B cell (primary cell): Measurements from ENCODE around the gene ETS1. TPM values are rescaled to one million over a fixed set of nuclear protein-coding genes. Genes with fewer than 3 reads are reported as not detected.
A peak's percentile ranks its signal among the peaks of the same experiment; 100 is the strongest.

Source experiments
- ATAC-seq: fragments of 200-7000 bp; cut with Tn5 transposase; one replicate; pipeline ENCODE4 v1.10.0; 2021; ENCODE audit warnings: low read depth, mild to moderate bottlenecking, moderate number of reproducible peaks, moderate library complexity
- CTCF ChIA-PET: fragments of 350-600 bp; sonication (Branson Sonifier 250); formaldehyde crosslinking; loops from one replicate; lab custom pipeline; 2021; ENCODE audit warnings: antibody characterized with exemption, inconsistent platforms; lab: Charles Lee
- POLR2A ChIA-PET: fragments of 350-600 bp; sonication (Branson Sonifier 250); formaldehyde crosslinking; loops from one replicate; lab custom pipeline; 2021; ENCODE audit warnings: antibody characterized with exemption; lab: Charles Lee
- DNase-seq: peaks from one replicate; pipeline ENCODE4 v3.0.0; 2013
- H2AFZ ChIP-seq: 2 replicates; pipeline ENCODE4 v1.6.1; 2012; ENCODE audit warnings: mild to moderate bottlenecking, low read depth, low read length; ENCODE audit not compliant: insufficient read depth, poor library complexity, severe bottlenecking
- H3K27ac ChIP-seq, 2 donors: 1 replicate in 1 of 2; 2 replicates in 1 of 2; pipeline ENCODE4 v1.5.1; 2012 to 2013; ENCODE audit warnings: low read length in 2 of 2, mild to moderate bottlenecking in 2 of 2, moderate library complexity in 1 of 2
- H3K27me3 ChIP-seq, 4 experiments: fragments of 200-600 bp in 1 of 4; sonication (generic) in 1 of 4; replicated peaks in 1 of 4; 1 replicate in 2 of 4; 2 replicates in 2 of 4; pipeline versions ENCODE4 v1.6.1 to v1.7.0; 2013 to 2016; ENCODE audit warnings: low read length in 3 of 4, mild to moderate bottlenecking in 2 of 4, mixed read lengths in 1 of 4, moderate library complexity in 1 of 4; ENCODE audit not compliant: insufficient read depth in 4 of 4, control insufficient read depth in 3 of 4; ENCODE audit errors: control extremely low read depth in 1 of 4
- H3K36me3 ChIP-seq, 2 experiments: replicated peaks in 1 of 2; 1 replicate in 1 of 2; 2 replicates in 1 of 2; pipeline versions ENCODE4 v1.6.1 to v1.7.1; 2013; ENCODE audit warnings: low read length in 1 of 2; ENCODE audit not compliant: insufficient read depth in 2 of 2, control insufficient read depth in 1 of 2; ENCODE audit errors: control extremely low read depth in 1 of 2, extremely low read depth in 1 of 2
- H3K4me1 ChIP-seq, 2 donors: fragments of 200-600 bp in 1 of 2; sonication (generic) in 1 of 2; 1 replicate in 1 of 2; 2 replicates in 1 of 2; pipeline versions ENCODE4 v1.5.1 to v1.6.1; 2013 to 2017; ENCODE audit warnings: low read length in 2 of 2; ENCODE audit not compliant: control insufficient read depth in 2 of 2, insufficient read depth in 2 of 2
- H3K4me2 ChIP-seq: replicated peaks from 2 replicates; pipeline ENCODE3; 2012; ENCODE audit warnings: mild to moderate bottlenecking, low read depth, low read length; ENCODE audit not compliant: poor library complexity, severe bottlenecking
- H3K4me3 ChIP-seq, 5 experiments: fragments of 200-600 bp in 1 of 5; sonication (generic) in 1 of 5; 1 replicate in 3 of 5; 2 replicates in 2 of 5; pipeline versions ENCODE4 v1.5.1 to v1.7.0; 2011 to 2016; ENCODE audit warnings: low read length in 4 of 5, mild to moderate bottlenecking in 4 of 5, low read depth in 2 of 5, control low read depth in 1 of 5, moderate library complexity in 1 of 5; ENCODE audit not compliant: insufficient read depth in 1 of 5; ENCODE audit errors: control extremely low read depth in 1 of 5, extremely low read depth in 1 of 5
- H3K79me2 ChIP-seq: fragments of 200-600 bp; sonication (generic); one replicate; pipeline ENCODE4 v1.6.0; 2016; ENCODE audit warnings: low read length; ENCODE audit not compliant: control insufficient read depth, insufficient read depth
- H3K9ac ChIP-seq: fragments of 200-600 bp; sonication (generic); 2 replicates; pipeline ENCODE4 v1.6.1; 2017; ENCODE audit warnings: mild to moderate bottlenecking, low read length, moderate library complexity
- H3K9me3 ChIP-seq, 3 donors: one replicate each; pipeline versions ENCODE4 v1.6.1 to v1.7.1; 2013; ENCODE audit warnings: low read length in 2 of 3; ENCODE audit not compliant: control insufficient read depth in 2 of 3, insufficient read depth in 1 of 3; ENCODE audit errors: control extremely low read depth in 1 of 3
- H4K20me1 ChIP-seq: 2 replicates; pipeline ENCODE4 v1.6.0; 2012; ENCODE audit warnings: mild to moderate bottlenecking, low read length; ENCODE audit not compliant: insufficient read depth, control insufficient read depth, poor library complexity, severe bottlenecking
- H3K27ac Mint-ChIP-seq: one replicate; pipeline ENCODE4 v1.8.0; 2021; ENCODE audit warnings: mixed read lengths
- H3K27me3 Mint-ChIP-seq: one replicate; pipeline ENCODE4 v1.8.0; 2021; ENCODE audit warnings: mixed read lengths
- H3K4me1 Mint-ChIP-seq: one replicate; pipeline ENCODE4 v1.8.0; 2021; ENCODE audit warnings: mixed read lengths
- H3K4me3 Mint-ChIP-seq: one replicate; pipeline ENCODE4 v1.8.0; 2021; ENCODE audit warnings: mixed read lengths
- H3K9me3 Mint-ChIP-seq: one replicate; pipeline ENCODE4 v1.8.0; 2022; ENCODE audit warnings: mixed read lengths; ENCODE audit not compliant: insufficient read depth
- CTCF ChIP-seq: fragments of 200-600 bp; IDR thresholded peaks from one replicate; pipeline ENCODE4 v1.8.0; 2022; ENCODE audit warnings: antibody characterized with exemption, mild to moderate bottlenecking
- EZH2 ChIP-seq: IDR thresholded peaks from 2 replicates; pipeline ENCODE4 v1.6.1; 2012; ENCODE audit warnings: borderline replicate concordance, low read depth, mild to moderate bottlenecking, moderate library complexity, low read length; ENCODE audit not compliant: insufficient read depth, poor library complexity, severe bottlenecking
- WGBS: methylation state at CpG from one replicate; pipeline ENCODE4 v1.1.5; 2013; ENCODE audit warnings: missing lambda C conversion rate; ENCODE audit not compliant: insufficient coverage; 5-methylcytosine and 5-hydroxymethylcytosine counted together
- intact Hi-C: fragments of 100-400 bp; cut with micrococcal nuclease; formaldehyde crosslinking; loops from one replicate; pipeline ENCODE4 v1.10.0; 2022
- polyA plus RNA-seq: library from polyadenylated mRNA; depleted of rRNA; stranded (reverse); fragments of >200 nt; gene quantifications from 2 replicates; pipeline ENCODE4 v1.2.3, GENCODE V29; 2012
- total RNA-seq, 2 donors: library from RNA; stranded (reverse); fragments of 120-200 nt in 1 of 2; gene quantifications; 1 replicate in 1 of 2; 2 replicates in 1 of 2; pipeline versions ENCODE4 v1.2.3 to v1.2.4, GENCODE V29; 2013 to 2022

ETS1 gene
- total and polyA plus RNA-seq, 2 donors (not counting 1 experiment from before 2014, with no cell fraction given), result 115 to 271 TPM

- no peak overlapping the region for H2AFZ ChIP-seq
- ChIA-PET CTCF (interaction anchor here (1.5 kb wide), 2 partner anchors 20 to 154 kb away, joined by 3 to 4 read pairs; no protein-coding TSS in a partner anchor), POLR2A (no interaction called here)
- Mint-ChIP-seq H3K4me3 (peak overlapping the region; percentile 69), H3K9me3 (no peaks in the 10 kb centered on the region), H3K27ac (peak overlapping the region; percentile 84), H3K27me3 (no peaks in the 10 kb centered on the region), H3K4me1 (peaks cover 96% of the 10 kb centered on the region)
- intact Hi-C loops, result no loop called here
- peak overlapping the region in 2 of 5 experiments; percentile 13 for H3K4me3 ChIP-seq
- H3K27ac ChIP-seq, result peak overlapping the region; percentile 67 to 90
- peak; percentile 43 for ATAC-seq
- no peak for TF ChIP-seq EZH2
- TF ChIP-seq CTCF, result no peak
- H3K36me3 ChIP-seq, result peaks cover 22 to 95% of the 10 kb centered on the region in 2 experiments
- H3K4me1 ChIP-seq, result peaks cover 99 to 100% of the 10 kb centered on the region in 2 donors
- peak overlapping the region; percentile 65 for H3K4me2 ChIP-seq
- H3K9me3 ChIP-seq, result no peaks in the 10 kb centered on the region
- peak; percentile 68 for DNase-seq
- peaks cover 98% of the 10 kb centered on the region for H3K79me2 ChIP-seq
- no CpG with 5 or more reads among the region's 1 CpG for WGBS
- H3K9ac ChIP-seq, result peak overlapping the region; percentile 33
- no peaks in the 10 kb centered on the region for H3K27me3 ChIP-seq
- no peaks in the 10 kb centered on the region for H4K20me1 ChIP-seq
These were observed 109.5 kb downstream of the ETS1 start for GRCh38 chr11:128477811-128478210.

GRCh38 chr11:128477278-128477677 lies 110.1 kb downstream of the ETS1 start:
- peak overlapping the region; percentile 33 for H3K9ac ChIP-seq
- intact Hi-C loops, result no loop called here
- ATAC-seq, result no peak
- H3K4me3 ChIP-seq, result peak overlapping the region in 2 of 5 experiments; percentile 13
- WGBS, result no CpG with 5 or more reads among the region's 3 CpGs
- no peak for DNase-seq
- no peaks in the 10 kb centered on the region for H4K20me1 ChIP-seq
- peaks cover 99 to 100% of the 10 kb centered on the region in 2 donors for H3K4me1 ChIP-seq
- no peak for TF ChIP-seq CTCF
- no peak for TF ChIP-seq EZH2
- ChIA-PET CTCF (interaction anchor here (0.9 to 1.9 kb wide), 5 partner anchors 19 to 187 kb away, joined by 3 to 6 read pairs (median 4); no protein-coding TSS in a partner anchor), POLR2A (no interaction called here)
- H2AFZ ChIP-seq, result no peak overlapping the region
- H3K79me2 ChIP-seq, result peaks cover 98% of the 10 kb centered on the region
- no peaks in the 10 kb centered on the region for H3K9me3 ChIP-seq
- Mint-ChIP-seq H3K4me1 (peaks cover 96% of the 10 kb centered on the region), H3K9me3 (no peaks in the 10 kb centered on the region), H3K4me3 (peak overlapping the region; percentile 69), H3K27me3 (no peaks in the 10 kb centered on the region), H3K27ac (peak overlapping the region; percentile 89)
- peak overlapping the region; percentile 65 for H3K4me2 ChIP-seq
- peaks cover 25 to 94% of the 10 kb centered on the region in 2 experiments for H3K36me3 ChIP-seq
- no peaks in the 10 kb centered on the region for H3K27me3 ChIP-seq
- H3K27ac ChIP-seq, result peak overlapping the region; percentile 67 to 90
